NCI-H526 treated with DMSO at 0.1 percent for 48 hours (cell line): Measurements from ENCODE around the gene KLHDC2.
"Not testable (repeated sequence)": the region's sequence is repeated elsewhere in the genome, so short reads cannot be mapped to it uniquely, and the experiment has no call there.

ENCODE experiments used
- DNase-seq: peaks from one replicate; lab custom pipeline; 2025; lab: John Stamatoyannopoulos, UW

Gene KLHDC2

GRCh38 chr14:49778421-49778820, 10.5 kb downstream of the KLHDC2 start:
- DNase-seq = no peak

- not testable (repeated sequence) for DNase-seq
These were observed 13.1 kb downstream of the KLHDC2 start for GRCh38 chr14:49781040-49781439.

GRCh38 chr14:49783394-49784014, 15.6 kb downstream of the KLHDC2 start:
- no peak for DNase-seq

GRCh38 chr14:49786315-49786714, 18.4 kb downstream of the KLHDC2 start:
- DNase-seq = no peak

GRCh38 chr14:49792618-49793017, 24.7 kb downstream of the KLHDC2 start:
- no peak for DNase-seq

- no peak for DNase-seq
These were observed 28.1 kb downstream of the KLHDC2 start for GRCh38 chr14:49796025-49796424.

GRCh38 chr14:49808780-49809179, 40.8 kb downstream of the KLHDC2 start:
- no peak for DNase-seq

- not testable (repeated sequence) for DNase-seq
These were observed 48.2 kb downstream of the KLHDC2 start for GRCh38 chr14:49816118-49816517.

- no peak for DNase-seq
These were observed 48.9 kb downstream of the KLHDC2 start for GRCh38 chr14:49816844-49817243.

GRCh38 chr14:49820176-49820575, 52.2 kb downstream of the KLHDC2 start:
- DNase-seq = no peak

- no peak for DNase-seq
These were observed 60.7 kb downstream of the KLHDC2 start for GRCh38 chr14:49828640-49829039.
